ENCODE data around the gene EGFLAM.
A peak's percentile ranks its signal among the peaks of the same experiment; 100 is the strongest.
"Not testable (repeated sequence)": the region's sequence is repeated elsewhere in the genome, so short reads cannot be mapped to it uniquely, and the experiment has no call there.

Gene EGFLAM

DNA sequence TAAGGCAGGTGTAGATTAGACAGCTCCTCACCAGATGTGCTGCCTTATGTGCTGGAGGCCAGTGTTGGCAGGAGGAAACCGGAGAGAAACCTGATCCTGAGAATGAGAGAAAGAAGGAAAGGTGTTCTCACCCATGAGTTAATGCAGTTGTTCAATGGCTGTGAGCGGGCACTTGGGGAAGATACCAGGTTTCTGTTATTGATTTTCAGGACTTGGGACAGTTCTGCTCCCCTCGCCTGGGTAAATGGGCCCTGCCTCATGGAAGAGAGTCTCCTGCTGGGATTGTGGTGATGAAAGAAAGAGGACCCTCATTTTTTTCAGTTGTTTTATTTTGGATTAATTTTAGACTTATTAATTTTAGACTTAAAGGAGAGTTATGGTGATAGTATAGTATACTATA is 59.5 kb downstream of the EGFLAM start:
- TF ChIP-seq, protein P1, sequence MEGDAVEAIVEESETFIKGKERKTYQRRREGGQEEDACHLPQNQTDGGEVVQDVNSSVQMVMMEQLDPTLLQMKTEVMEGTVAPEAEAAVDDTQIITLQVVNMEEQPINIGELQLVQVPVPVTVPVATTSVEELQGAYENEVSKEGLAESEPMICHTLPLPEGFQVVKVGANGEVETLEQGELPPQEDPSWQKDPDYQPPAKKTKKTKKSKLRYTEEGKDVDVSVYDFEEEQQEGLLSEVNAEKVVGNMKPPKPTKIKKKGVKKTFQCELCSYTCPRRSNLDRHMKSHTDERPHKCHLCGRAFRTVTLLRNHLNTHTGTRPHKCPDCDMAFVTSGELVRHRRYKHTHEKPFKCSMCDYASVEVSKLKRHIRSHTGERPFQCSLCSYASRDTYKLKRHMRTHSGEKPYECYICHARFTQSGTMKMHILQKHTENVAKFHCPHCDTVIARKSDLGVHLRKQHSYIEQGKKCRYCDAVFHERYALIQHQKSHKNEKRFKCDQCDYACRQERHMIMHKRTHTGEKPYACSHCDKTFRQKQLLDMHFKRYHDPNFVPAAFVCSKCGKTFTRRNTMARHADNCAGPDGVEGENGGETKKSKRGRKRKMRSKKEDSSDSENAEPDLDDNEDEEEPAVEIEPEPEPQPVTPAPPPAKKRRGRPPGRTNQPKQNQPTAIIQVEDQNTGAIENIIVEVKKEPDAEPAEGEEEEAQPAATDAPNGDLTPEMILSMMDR (IDR thresholded peaks at IDR 0.05; ENCODE audit: low read length, missing control alignments): no peak
- no peak for DNase-seq (ENCODE audit: low read depth)
- H3K4me3 ChIP-seq (replicated peaks; ENCODE audit: low read depth, low read length): no peak overlapping the region

DNA sequence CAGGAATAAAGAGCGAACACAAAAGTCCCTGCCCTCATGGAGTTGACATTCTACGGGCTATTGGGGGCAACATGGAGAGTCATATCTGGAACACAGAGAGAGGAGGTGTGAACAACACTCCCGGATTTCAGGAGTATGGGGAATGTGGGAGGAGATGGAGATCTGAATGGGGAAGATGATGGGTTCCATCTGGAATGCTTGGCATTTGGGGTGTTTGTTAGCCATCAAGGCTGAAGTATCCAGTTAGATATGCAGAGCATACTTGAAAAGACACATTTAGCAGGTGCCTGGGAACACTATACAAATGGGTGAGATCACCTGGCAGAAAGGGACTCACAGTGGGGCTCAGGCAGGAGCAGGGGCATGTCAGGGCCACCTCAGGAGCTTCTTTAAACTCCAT is 61.1 kb downstream of the EGFLAM start:
- no peak for DNase-seq (ENCODE audit: low read depth)
- no peak overlapping the region for H3K4me3 ChIP-seq (replicated peaks; ENCODE audit: low read depth, low read length)
- TF ChIP-seq, protein P1 (IDR thresholded peaks at IDR 0.05; ENCODE audit: low read length, missing control alignments): no peak

DNA sequence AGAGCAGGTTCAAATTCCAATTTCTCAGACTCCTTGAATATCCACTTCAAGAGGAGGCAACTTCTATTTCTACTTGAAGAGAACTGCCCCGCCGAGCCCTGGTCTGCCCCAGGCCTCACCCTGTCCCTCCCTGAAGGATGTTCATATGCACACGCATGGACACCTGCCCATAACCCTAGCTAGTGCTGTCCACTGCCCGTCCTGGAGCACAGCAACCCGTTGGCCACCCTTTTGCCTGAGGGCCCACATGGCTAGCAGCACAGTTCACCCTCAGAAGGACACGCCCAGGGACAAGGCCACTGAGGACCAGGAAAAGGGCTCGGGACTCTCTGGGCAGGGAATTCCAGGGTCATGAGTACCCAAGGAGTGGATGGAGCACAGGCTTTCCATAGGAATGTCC is 63.6 kb downstream of the EGFLAM start:
- H3K4me3 ChIP-seq (replicated peaks; ENCODE audit: low read depth, low read length): no peak overlapping the region
- TF ChIP-seq, protein P1 (IDR thresholded peaks at IDR 0.05; ENCODE audit: low read length, missing control alignments): no peak
- no peak for DNase-seq (ENCODE audit: low read depth)

DNA sequence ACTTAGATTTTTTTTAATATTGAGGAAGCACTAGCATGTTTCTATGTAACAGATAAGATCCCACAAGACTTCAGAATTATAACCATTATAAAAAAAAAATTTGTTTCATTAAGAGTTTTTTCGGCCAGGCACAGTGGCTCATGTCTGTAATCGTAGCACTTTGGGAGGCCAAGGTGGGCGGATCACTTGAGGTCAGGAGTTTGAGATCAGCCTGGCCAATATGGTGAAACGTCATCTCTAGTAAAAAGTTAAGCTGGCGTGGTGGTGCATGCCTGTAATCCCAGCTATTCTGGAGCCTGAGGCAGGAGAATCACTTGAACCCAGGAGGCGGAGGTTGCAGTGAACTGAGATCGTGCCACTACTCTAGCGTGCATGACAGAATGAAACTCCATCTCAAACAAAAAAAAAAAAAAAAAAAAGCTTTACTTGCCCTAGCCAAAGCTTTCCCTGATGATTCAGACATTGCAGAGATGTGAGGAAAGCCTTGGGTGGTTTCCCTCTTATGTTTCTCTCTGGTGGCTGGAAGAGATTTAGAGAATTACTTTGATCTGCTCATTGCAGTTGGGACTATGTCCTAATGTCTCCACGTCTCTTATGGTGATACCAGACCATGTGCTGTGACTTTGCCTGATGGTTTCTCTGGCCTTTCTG is 65.4 kb downstream of the EGFLAM start:
- peak; percentile 39 for DNase-seq (ENCODE audit: low read depth)
- no peak overlapping the region for H3K4me3 ChIP-seq (replicated peaks; ENCODE audit: low read depth, low read length)
- TF ChIP-seq, protein P1 (IDR thresholded peaks at IDR 0.05; ENCODE audit: low read length, missing control alignments): no peak

DNA sequence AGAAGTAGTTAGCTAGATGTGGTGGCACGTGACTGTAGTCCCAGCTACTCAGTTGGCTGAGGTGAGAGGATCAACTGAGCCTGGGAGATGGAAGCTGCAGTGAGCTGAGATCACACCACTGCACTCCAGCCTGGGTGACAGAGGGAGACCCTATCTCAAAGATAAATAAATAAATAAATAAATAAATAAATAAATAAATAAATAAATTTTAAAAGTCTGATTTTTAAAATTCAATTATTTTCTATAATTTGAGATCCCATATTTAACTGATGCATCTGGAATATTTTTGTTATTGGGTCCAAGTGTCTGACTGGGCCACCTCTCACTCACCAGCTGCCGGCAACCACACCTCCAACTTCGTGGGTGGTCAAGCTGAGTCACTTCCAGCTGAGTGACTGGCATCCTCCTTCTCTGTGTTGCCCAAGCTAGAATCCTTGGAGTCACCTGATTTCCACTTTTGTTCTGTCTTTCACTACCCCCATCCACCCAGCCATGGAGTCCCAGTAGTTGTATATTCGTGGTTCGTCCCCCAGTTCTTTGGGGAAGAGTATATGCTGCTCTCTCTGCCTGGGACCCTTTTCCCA is 70.9 kb downstream of the EGFLAM start:
- peak; percentile 32 for DNase-seq (ENCODE audit: low read depth)
- TF ChIP-seq, protein P1 (IDR thresholded peaks at IDR 0.05; ENCODE audit: low read length, missing control alignments): no peak
- H3K4me3 ChIP-seq (replicated peaks; ENCODE audit: low read depth, low read length): no peak overlapping the region

DNA sequence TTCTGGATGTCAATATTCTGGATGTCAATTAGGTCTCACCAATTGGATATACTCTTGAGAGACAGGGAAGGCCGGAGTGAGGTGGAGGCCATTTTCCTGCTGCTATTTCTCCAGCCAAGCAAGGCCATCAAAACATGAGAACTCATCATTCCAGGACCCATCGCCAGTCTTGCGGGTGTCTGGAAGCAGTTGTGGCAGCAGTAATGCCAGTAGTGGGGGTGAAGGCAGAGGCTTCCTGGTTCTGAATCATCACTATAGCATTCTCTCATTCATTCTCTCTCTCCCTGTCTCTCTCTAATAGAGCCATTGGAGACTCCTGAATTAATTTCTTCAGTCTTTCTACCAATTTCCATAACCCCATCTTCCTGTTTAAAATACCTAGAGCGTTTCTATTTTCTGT is 71.8 kb downstream of the EGFLAM start:
- TF ChIP-seq, protein P1 (IDR thresholded peaks at IDR 0.05; ENCODE audit: low read length, missing control alignments): no peak
- DNase-seq (ENCODE audit: low read depth): peak; percentile 2
- no peak overlapping the region for H3K4me3 ChIP-seq (replicated peaks; ENCODE audit: low read depth, low read length)

DNA sequence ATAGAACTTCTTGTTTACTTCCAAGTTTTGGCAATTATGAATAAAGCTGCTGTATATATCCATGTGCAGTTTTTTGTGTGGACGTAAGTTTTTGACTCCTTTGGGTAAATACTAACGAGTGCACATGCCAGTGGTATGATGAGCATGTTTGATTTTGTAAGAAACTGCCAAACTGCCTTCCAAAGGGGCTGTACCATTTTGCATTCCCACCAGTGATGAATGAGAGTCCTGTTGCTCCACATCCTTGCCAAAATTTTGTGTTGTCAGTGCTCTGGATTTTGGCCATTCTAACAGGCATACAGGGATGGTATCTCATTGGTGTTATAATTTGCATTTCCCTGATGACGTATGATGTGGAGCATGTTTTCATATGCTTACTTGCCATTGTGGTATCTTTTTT is 73.5 kb downstream of the EGFLAM start:
- TF ChIP-seq, protein P1 (IDR thresholded peaks at IDR 0.05; ENCODE audit: low read length, missing control alignments): no peak

DNA sequence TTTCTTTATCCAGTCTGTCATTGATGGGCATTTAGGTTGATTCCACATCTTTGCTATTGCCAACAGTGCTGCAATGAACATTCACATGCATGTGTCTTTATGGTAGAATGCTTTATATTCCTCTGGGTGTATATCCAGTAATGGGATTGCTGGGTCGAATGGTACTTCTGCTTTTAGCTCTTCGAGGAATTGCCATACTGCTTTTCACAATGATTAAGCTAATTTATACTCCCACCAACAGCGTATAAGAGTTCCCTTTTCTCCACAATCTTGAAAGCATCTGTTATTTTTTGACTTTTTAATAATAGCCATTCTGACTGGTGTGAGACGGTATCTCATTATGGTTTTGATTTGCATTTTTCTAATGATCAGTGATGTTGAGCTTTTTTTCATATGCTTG is 74.8 kb downstream of the EGFLAM start:
- DNase-seq (ENCODE audit: low read depth); H3K4me3 ChIP-seq (replicated peaks; ENCODE audit: low read depth, low read length): not testable (repeated sequence)

More for the DNA sequence above, 73.5 kb downstream of the EGFLAM start:
- no peak for DNase-seq (ENCODE audit: low read depth)
- no peak overlapping the region for H3K4me3 ChIP-seq (replicated peaks; ENCODE audit: low read depth, low read length)
